HCT116 (cell line): ENCODE data around the gene SH2D1B. TPM values are rescaled to one million over a fixed set of nuclear protein-coding genes. Genes with fewer than 3 reads are reported as not detected.

ENCODE experiments used
- ATAC-seq: fragments of 200-7000 bp; cut with Tn5 transposase; 2 replicates; pipeline ENCODE4 v1.9.1; 2020; ENCODE audit warnings: mild to moderate bottlenecking, moderate library complexity
- BruUV-seq: library from RNA; stranded (reverse); fragments of 400-500 nt; replicated peaks from 2 replicates; lab custom pipeline; 2021; lab: Mats Ljungman, UMichigan
- CTCF ChIA-PET: fragments of 300-600 bp; sonication (Branson Sonifier 250); formaldehyde crosslinking; loops from one replicate; lab custom pipeline; 2021; ENCODE audit warnings: antibody characterized with exemption; lab: Charles Lee
- POLR2A ChIA-PET: fragments of 300-600, 350-600 bp; sonication (Branson Sonifier 250); formaldehyde crosslinking; loops from one replicate; lab custom pipeline; 2021; ENCODE audit warnings: antibody characterized with exemption; lab: Charles Lee
- RAD21 ChIA-PET, 2 experiments: fragments of 300-600 bp; sonication (Branson Sonifier 250); formaldehyde crosslinking; loops; one replicate each; lab custom pipeline; 2023; ENCODE audit warnings: low total read pairs in 2 of 2; ENCODE audit not compliant: uncharacterized antibody in 2 of 2, unreplicated experiment in 2 of 2, low non-redundant PET in 1 of 2; lab: Charles Lee
- DNase-seq: peaks from one replicate; pipeline ENCODE4 v3.0.0-alpha.2; 2010; ENCODE audit warnings: low read depth, low spot score
- H2AFZ ChIP-seq: fragments of 200-600 bp; shearing (Covaris generic), sonication (generic); 2 replicates; pipeline ENCODE4 v1.6.1; 2017; ENCODE audit warnings: low read depth, mixed run types, mixed read lengths, antibody characterized with exemption, low read length; ENCODE audit not compliant: poor library complexity, severe bottlenecking
- H3K27ac ChIP-seq: 2 replicates; pipeline ENCODE4 v1.5.1; 2012; ENCODE audit warnings: low read depth, low read length
- H3K27me3 ChIP-seq: fragments of 200-600 bp; sonication (generic); 2 replicates; pipeline ENCODE4 v1.6.1; 2016; ENCODE audit warnings: mixed run types, low read length, mixed read lengths; ENCODE audit not compliant: insufficient read depth
- H3K36me3 ChIP-seq, 2 experiments: fragments of 200-500 bp in 1 of 2; fragments of 200-600 bp in 1 of 2; sonication (Bioruptor generic) in 1 of 2; sonication (generic) in 1 of 2; 2 replicates each; pipeline versions ENCODE4 v1.5.1 to v1.6.1; 2014 to 2016; ENCODE audit warnings: low read length in 2 of 2, inconsistent platforms in 1 of 2, mixed read lengths in 1 of 2, mixed run types in 1 of 2; ENCODE audit not compliant: insufficient read depth in 2 of 2, control insufficient read depth in 1 of 2
- H3K4me1 ChIP-seq, 2 experiments: fragments of 200-600 bp in 1 of 2; sonication (generic) in 1 of 2; 2 replicates each; pipeline versions ENCODE4 v1.5.1 to v1.6.1; 2012 to 2017; ENCODE audit warnings: low read length in 2 of 2, inconsistent platforms in 1 of 2, mild to moderate bottlenecking in 1 of 2, mixed read lengths in 1 of 2, mixed run types in 1 of 2, moderate library complexity in 1 of 2; ENCODE audit not compliant: insufficient read depth in 2 of 2, control insufficient read depth in 1 of 2
- H3K4me2 ChIP-seq: fragments of 200-600 bp; sonication (generic); 2 replicates; pipeline ENCODE4 v1.6.1; 2017; ENCODE audit warnings: mixed run types, low read length, mixed read lengths
- H3K4me3 ChIP-seq, 2 experiments: fragments of 200-600 bp in 1 of 2; sonication (generic) in 1 of 2; replicated peaks in 1 of 2; 2 replicates each; pipeline ENCODE4 v1.5.1; 2011 to 2016; ENCODE audit warnings: low read length in 2 of 2, control low read depth in 1 of 2, low read depth in 1 of 2, mild to moderate bottlenecking in 1 of 2, mixed read lengths in 1 of 2, mixed run types in 1 of 2
- H3K79me2 ChIP-seq: fragments of 200-600 bp; sonication (generic); 2 replicates; pipeline ENCODE4 v1.6.1; 2017; ENCODE audit warnings: mild to moderate bottlenecking, mixed run types, low read length, moderate library complexity, mixed read lengths; ENCODE audit not compliant: insufficient read depth
- H3K9ac ChIP-seq: fragments of 200-600 bp; sonication (generic); 2 replicates; pipeline ENCODE4 v1.6.1; 2016; ENCODE audit warnings: low read length, mixed read lengths
- H3K9me2 ChIP-seq: fragments of 200-600 bp; sonication (generic), shearing (Covaris generic); 2 replicates; pipeline ENCODE4 v1.6.1; 2017; ENCODE audit warnings: mixed run types, mild to moderate bottlenecking, moderate library complexity; ENCODE audit not compliant: insufficient read depth
- H3K9me3 ChIP-seq, 2 experiments: fragments of 200-500 bp in 1 of 2; fragments of 200-600 bp in 1 of 2; sonication (Bioruptor generic) in 1 of 2; sonication (generic) in 1 of 2; 2 replicates each; pipeline ENCODE4 v1.6.1; 2014 to 2017; ENCODE audit warnings: low read length in 2 of 2, mixed read lengths in 2 of 2, inconsistent platforms in 1 of 2, low read depth in 1 of 2, mild to moderate bottlenecking in 1 of 2, mixed run types in 1 of 2, moderate library complexity in 1 of 2; ENCODE audit not compliant: control insufficient read depth in 1 of 2, insufficient read depth in 1 of 2
- H4K20me1 ChIP-seq: fragments of 200-600 bp; sonication (generic), shearing (Covaris generic); 2 replicates; pipeline ENCODE4 v1.6.1; 2017; ENCODE audit warnings: mixed run types, mild to moderate bottlenecking, moderate library complexity; ENCODE audit not compliant: insufficient read depth
- EGR1 ChIP-seq: IDR thresholded peaks from 2 replicates; pipeline ENCODE4 v1.6.1; 2012; ENCODE audit warnings: low read depth
- ELF1 ChIP-seq: IDR thresholded peaks from 2 replicates; pipeline ENCODE4 v1.6.1; 2012; ENCODE audit warnings: low read depth, borderline replicate concordance
- EZH2phosphoT487 ChIP-seq: fragments of 200-600 bp; IDR thresholded peaks from 2 replicates; pipeline ENCODE4 v1.6.1; 2018; ENCODE audit warnings: antibody characterized with exemption, borderline replicate concordance
- JUND ChIP-seq: IDR thresholded peaks from 2 replicates; pipeline ENCODE4 v1.6.1; 2012
- POLR2A ChIP-seq: IDR thresholded peaks from 2 replicates; pipeline ENCODE4 v1.7.0; 2011; ENCODE audit warnings: borderline replicate concordance; ENCODE audit not compliant: insufficient read depth, insufficient read length; ENCODE audit errors: extremely low read depth
- ZBTB33 ChIP-seq: IDR thresholded peaks from 2 replicates; pipeline ENCODE4 v1.6.1; 2011; ENCODE audit warnings: mild to moderate bottlenecking, low read length, moderate library complexity; ENCODE audit not compliant: insufficient replicate concordance; ENCODE audit errors: extremely low read depth
- ZFX ChIP-seq: fragments of 450-650 bp; IDR thresholded peaks from 2 replicates; pipeline ENCODE4 v1.6.1; 2017
- intact Hi-C: fragments of 100-400 bp; cut with micrococcal nuclease; formaldehyde crosslinking; loops from 2 replicates; pipeline ENCODE4 v1.10.0; 2022
- total RNA-seq: library from RNA; stranded (reverse); gene quantifications from one replicate; pipeline ENCODE4 v1.2.1, GENCODE V29; 2021; ENCODE audit not compliant: unreplicated experiment
- TF ChIP-seq, protein P1 (sequence below), 3 experiments: fragments of 200-600 bp in 1 of 3; sonication (generic) in 1 of 3; IDR thresholded peaks in 2 of 3; conservative IDR thresholded peaks in 1 of 3; 2 replicates each; pipeline ENCODE4 v1.5.1; 2012 to 2017; ENCODE audit warnings: low read depth in 2 of 3, low read length in 2 of 3, antibody characterized with exemption in 1 of 3, borderline replicate concordance in 1 of 3, control low read depth in 1 of 3, mild to moderate bottlenecking in 1 of 3, mixed read lengths in 1 of 3, mixed run types in 1 of 3, moderate library complexity in 1 of 3; ENCODE audit not compliant: insufficient read depth in 1 of 3

Gene SH2D1B
- total RNA-seq, 1 experiment from 2014 or later: 0.12 TPM

DNA sequence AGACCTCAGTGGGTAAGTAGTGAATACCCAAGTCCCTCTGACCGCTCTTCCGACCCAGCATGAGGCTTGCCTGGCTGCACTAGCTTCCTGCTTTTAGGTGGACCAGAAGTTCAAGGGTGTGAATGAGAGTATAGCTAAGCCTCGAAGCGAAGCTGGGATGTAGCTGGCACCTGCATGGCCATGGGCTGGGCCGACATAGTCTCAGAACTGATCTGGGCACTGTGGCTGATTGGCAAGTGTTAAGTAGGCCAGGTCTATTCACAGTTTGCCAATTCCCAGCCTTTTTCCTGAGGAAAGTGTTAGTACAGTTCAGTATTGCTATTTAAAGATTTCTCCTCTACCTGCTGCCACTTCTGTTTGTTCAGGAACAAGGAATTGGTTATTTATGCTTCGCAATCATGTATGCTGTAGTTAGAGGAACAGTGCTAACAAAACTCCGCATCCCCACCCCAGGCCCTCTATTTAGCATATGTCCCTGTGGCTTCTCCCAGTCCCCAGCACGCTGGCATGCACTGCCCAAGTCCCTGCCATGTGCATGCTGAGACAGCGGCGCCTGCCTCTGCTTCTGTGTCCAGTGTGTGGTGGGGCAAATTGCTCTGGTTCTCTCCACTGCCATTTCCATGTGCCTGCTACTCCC, 51.6 kb downstream of the SH2D1B start (continued):
- TF ChIP-seq ELF1 (no peak), POLR2A (no peak), EZH2phosphoT487 (no peak)
- TF ChIP-seq, protein P1, sequence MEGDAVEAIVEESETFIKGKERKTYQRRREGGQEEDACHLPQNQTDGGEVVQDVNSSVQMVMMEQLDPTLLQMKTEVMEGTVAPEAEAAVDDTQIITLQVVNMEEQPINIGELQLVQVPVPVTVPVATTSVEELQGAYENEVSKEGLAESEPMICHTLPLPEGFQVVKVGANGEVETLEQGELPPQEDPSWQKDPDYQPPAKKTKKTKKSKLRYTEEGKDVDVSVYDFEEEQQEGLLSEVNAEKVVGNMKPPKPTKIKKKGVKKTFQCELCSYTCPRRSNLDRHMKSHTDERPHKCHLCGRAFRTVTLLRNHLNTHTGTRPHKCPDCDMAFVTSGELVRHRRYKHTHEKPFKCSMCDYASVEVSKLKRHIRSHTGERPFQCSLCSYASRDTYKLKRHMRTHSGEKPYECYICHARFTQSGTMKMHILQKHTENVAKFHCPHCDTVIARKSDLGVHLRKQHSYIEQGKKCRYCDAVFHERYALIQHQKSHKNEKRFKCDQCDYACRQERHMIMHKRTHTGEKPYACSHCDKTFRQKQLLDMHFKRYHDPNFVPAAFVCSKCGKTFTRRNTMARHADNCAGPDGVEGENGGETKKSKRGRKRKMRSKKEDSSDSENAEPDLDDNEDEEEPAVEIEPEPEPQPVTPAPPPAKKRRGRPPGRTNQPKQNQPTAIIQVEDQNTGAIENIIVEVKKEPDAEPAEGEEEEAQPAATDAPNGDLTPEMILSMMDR (IDR thresholded peaks at IDR 0.05 in 2 of 3, conservative IDR thresholded peaks at IDR 0.05 in 1 of 3; ENCODE audit: borderline replicate concordance in 1 of 3, insufficient read depth in 1 of 3, low read depth in 2 of 3, low read length in 2 of 3): no peak

DNA sequence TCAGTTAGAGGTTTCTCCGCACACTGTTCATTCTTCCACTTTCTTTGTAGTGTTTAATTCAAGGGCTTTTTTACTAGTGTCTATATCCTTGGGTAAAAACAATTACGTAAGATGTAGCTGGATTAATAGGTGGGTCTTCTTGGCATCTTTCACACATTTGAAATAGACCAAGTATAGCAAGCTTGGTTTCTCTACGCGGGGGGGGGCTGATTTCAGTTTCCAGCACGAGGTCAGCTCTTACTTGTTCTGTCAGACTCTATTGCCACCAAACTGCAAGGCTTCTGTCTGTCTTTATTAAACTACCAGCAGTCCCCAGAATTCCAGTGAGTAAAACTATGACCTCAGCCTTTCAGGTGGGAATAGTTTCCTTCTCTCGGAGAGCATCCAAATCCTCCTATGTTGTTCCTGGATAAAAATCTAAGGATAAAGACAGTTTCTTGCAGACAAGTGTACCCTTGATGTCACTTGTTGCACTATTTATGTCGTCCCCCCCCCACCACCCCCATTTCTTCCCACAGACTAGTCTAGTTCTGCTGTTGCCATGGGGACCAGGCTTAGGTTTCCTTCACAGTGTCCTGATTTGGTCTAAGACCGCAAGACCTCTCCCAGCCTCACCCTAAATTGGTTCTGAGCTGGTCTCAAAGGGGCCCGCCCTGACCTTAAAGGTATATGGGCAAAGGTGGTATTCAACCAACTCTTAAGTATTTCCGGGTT, 52.3 kb downstream of the SH2D1B start:
- intact Hi-C loops: loop anchor here (5.0 to 10.0 kb wide), 5 partner anchors 135 to 443 kb away; partner anchors contain the start of genes UAP1 and UHMK1
- Histone ChIP-seq H3K9me2 (no peaks in the 10 kb centered on the region), H2AFZ (no peak overlapping the region), H3K9me3 (no peaks in the 10 kb centered on the region), H3K9ac (no peak overlapping the region), H3K36me3 (peaks cover 0 to 3% of the 10 kb centered on the region in 2 experiments; a peak in 1 of 4 replicates), H3K4me1 (no peaks in the 10 kb centered on the region), H3K4me3 (no peak overlapping the region), H3K27me3 (no peaks in the 10 kb centered on the region), H3K27ac (no peak overlapping the region), H3K79me2 (no peaks in the 10 kb centered on the region), H3K4me2 (no peak overlapping the region), H4K20me1 (no peaks in the 10 kb centered on the region)
- ChIA-PET POLR2A (no interaction called here), CTCF (no interaction called here), RAD21 (no interaction called here)
- BruUV-seq: no TSS peak
- DNase-seq (no peak), ATAC-seq (no peak)
- TF ChIP-seq ZBTB33 (no peak), ELF1 (no peak), POLR2A (no peak), JUND (no peak), EZH2phosphoT487 (no peak), ZFX (no peak), EGR1 (no peak)
